Panc1 (cell line): ENCODE measurements around the gene TNIP1. TPM values are rescaled to one million over a fixed set of nuclear protein-coding genes. Genes with fewer than 3 reads are reported as not detected.

Source experiments
- ATAC-seq: fragments of 200-7000 bp; cut with Tn5 transposase; 2 replicates; pipeline ENCODE4 v1.9.1; 2020; ENCODE audit warnings: mild to moderate bottlenecking, moderate library complexity
- BruUV-seq: library from RNA; stranded (reverse); fragments of 400-500 nt; replicated peaks from 2 replicates; lab custom pipeline; 2021; lab: Mats Ljungman, UMichigan
- CTCF ChIA-PET: fragments of 300-600 bp; sonication (Branson Sonifier 250); formaldehyde crosslinking; loops from one replicate; lab custom pipeline; 2022; ENCODE audit warnings: antibody characterized with exemption; lab: Charles Lee
- POLR2A ChIA-PET: fragments of 300-600 bp; sonication (Branson Sonifier 250); formaldehyde crosslinking; loops from one replicate; lab custom pipeline; 2022; ENCODE audit warnings: antibody characterized with exemption; lab: Charles Lee
- DNase-seq: peaks from one replicate; pipeline ENCODE4 v3.0.0-alpha.2; 2010; ENCODE audit warnings: low read depth, low spot score
- H3K27ac ChIP-seq: 2 replicates; pipeline ENCODE4 v1.5.1; 2011; ENCODE audit warnings: mild to moderate bottlenecking, low read length, inconsistent platforms
- H3K27me3 ChIP-seq: fragments of 200-500 bp; sonication (Bioruptor generic); 2 replicates; pipeline ENCODE4 v1.6.0; 2014; ENCODE audit warnings: low read length, inconsistent platforms; ENCODE audit not compliant: control insufficient read depth, insufficient read depth
- H3K36me3 ChIP-seq: fragments of 200-500 bp; sonication (Bioruptor generic); 2 replicates; pipeline ENCODE4 v1.5.1; 2014; ENCODE audit warnings: inconsistent platforms, mild to moderate bottlenecking, low read length, moderate library complexity; ENCODE audit not compliant: control insufficient read depth, insufficient read depth
- H3K4me1 ChIP-seq: 2 replicates; pipeline ENCODE4 v1.5.1; 2011; ENCODE audit warnings: inconsistent platforms, mild to moderate bottlenecking, low read length, moderate library complexity; ENCODE audit not compliant: control insufficient read depth, insufficient read depth
- H3K4me3 ChIP-seq, 2 experiments: 2 replicates each; pipeline ENCODE4 v1.5.1; 2011 to 2012; ENCODE audit warnings: low read depth in 2 of 2, low read length in 2 of 2, mild to moderate bottlenecking in 2 of 2, inconsistent platforms in 1 of 2, moderate library complexity in 1 of 2
- H3K9me3 ChIP-seq: fragments of 200-500 bp; sonication (Bioruptor generic); 2 replicates; pipeline ENCODE4 v1.5.1; 2014; ENCODE audit warnings: low read depth, mild to moderate bottlenecking, inconsistent platforms, low read length, moderate library complexity; ENCODE audit not compliant: control insufficient read depth, insufficient read depth
- POLR2AphosphoS5 ChIP-seq: IDR thresholded peaks from 2 replicates; pipeline ENCODE4 v1.6.1; 2012; ENCODE audit warnings: mild to moderate bottlenecking, low read depth, low read length, moderate library complexity
- SIN3A ChIP-seq: IDR thresholded peaks from 2 replicates; pipeline ENCODE4 v1.6.1; 2012; ENCODE audit warnings: low read depth, mild to moderate bottlenecking, low read length, moderate library complexity, borderline replicate concordance; ENCODE audit not compliant: insufficient read depth
- TCF7L2 ChIP-seq: IDR thresholded peaks from 2 replicates; pipeline ENCODE4 v1.6.1; 2011; ENCODE audit warnings: mild to moderate bottlenecking, low read depth, low read length, inconsistent platforms
- in situ Hi-C: cut with HindIII; loops from 2 replicates; pipeline ENCODE4 v1.10.0; 2016; ENCODE audit warnings: low sequenced_read_pairs, low pct_unique_long_range_greater_than_20kb
- intact Hi-C: fragments of 100-400 bp; cut with micrococcal nuclease; formaldehyde crosslinking; loops from one replicate; pipeline ENCODE4 v1.10.0; 2022; ENCODE audit not compliant: unreplicated experiment
- total RNA-seq: library from RNA; stranded (reverse); gene quantifications from one replicate; pipeline ENCODE4 v1.2.1, GENCODE V29; 2021; ENCODE audit not compliant: unreplicated experiment
- TF ChIP-seq, protein P1 (sequence below), 2 experiments: IDR thresholded peaks; 2 replicates each; pipeline ENCODE4 v1.6.1; 2011 to 2012; ENCODE audit warnings: low read depth in 2 of 2, control low read depth in 1 of 2, low read length in 1 of 2, mild to moderate bottlenecking in 1 of 2, moderate library complexity in 1 of 2; ENCODE audit not compliant: insufficient read depth in 1 of 2
- TF ChIP-seq, protein P2 (sequence below): fragments of 450-650 bp; IDR thresholded peaks from 2 replicates; pipeline ENCODE4 v1.5.1; 2017; ENCODE audit warnings: mild to moderate bottlenecking

The TNIP1 gene
- total RNA-seq, 1 experiment from 2014 or later, result 81.9 TPM

DNA sequence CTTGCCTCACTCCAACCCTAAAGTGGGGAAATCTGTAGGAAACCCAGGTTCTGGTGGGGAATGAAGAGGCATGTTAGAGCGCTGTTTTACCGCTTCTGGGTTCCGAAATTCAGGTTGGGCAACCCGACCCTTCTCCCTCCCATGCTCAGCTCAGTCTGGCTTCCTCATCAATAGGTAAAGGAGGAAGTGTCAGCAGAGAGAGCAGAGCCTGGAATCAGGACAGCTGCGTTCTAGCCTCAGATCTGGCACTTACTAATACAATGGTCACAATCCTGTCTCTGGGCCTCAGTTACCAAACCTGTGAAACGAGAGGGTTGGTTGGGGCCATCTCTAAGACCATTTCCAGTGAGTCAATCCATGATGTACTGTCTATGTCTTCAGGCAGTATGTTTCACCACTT is 16.2 kb upstream of the TNIP1 start:
- no peak for ATAC-seq

GRCh38 chr5:151096001-151096373 is 15.2 kb upstream of the TNIP1 start:
- no peak overlapping the region for H3K4me3 ChIP-seq
- no peaks in the 10 kb centered on the region for H3K9me3 ChIP-seq
- intact Hi-C loops (no loop called here), in situ Hi-C loops (no loop called here)
- ChIA-PET POLR2A (no interaction called here), CTCF (no interaction called here)
- DNase-seq (no peak), ATAC-seq (no peak)
- H3K36me3 ChIP-seq, result no peaks in the 10 kb centered on the region
- BruUV-seq, result no TSS peak
- H3K27me3 ChIP-seq, result no peaks in the 10 kb centered on the region
- peaks cover 9% of the 10 kb centered on the region; the same call in 1 of the 2 replicates for H3K4me1 ChIP-seq
- TF ChIP-seq SIN3A, result no peak
- no peak for TF ChIP-seq POLR2AphosphoS5
- TF ChIP-seq, protein P1, sequence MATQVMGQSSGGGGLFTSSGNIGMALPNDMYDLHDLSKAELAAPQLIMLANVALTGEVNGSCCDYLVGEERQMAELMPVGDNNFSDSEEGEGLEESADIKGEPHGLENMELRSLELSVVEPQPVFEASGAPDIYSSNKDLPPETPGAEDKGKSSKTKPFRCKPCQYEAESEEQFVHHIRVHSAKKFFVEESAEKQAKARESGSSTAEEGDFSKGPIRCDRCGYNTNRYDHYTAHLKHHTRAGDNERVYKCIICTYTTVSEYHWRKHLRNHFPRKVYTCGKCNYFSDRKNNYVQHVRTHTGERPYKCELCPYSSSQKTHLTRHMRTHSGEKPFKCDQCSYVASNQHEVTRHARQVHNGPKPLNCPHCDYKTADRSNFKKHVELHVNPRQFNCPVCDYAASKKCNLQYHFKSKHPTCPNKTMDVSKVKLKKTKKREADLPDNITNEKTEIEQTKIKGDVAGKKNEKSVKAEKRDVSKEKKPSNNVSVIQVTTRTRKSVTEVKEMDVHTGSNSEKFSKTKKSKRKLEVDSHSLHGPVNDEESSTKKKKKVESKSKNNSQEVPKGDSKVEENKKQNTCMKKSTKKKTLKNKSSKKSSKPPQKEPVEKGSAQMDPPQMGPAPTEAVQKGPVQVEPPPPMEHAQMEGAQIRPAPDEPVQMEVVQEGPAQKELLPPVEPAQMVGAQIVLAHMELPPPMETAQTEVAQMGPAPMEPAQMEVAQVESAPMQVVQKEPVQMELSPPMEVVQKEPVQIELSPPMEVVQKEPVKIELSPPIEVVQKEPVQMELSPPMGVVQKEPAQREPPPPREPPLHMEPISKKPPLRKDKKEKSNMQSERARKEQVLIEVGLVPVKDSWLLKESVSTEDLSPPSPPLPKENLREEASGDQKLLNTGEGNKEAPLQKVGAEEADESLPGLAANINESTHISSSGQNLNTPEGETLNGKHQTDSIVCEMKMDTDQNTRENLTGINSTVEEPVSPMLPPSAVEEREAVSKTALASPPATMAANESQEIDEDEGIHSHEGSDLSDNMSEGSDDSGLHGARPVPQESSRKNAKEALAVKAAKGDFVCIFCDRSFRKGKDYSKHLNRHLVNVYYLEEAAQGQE (IDR thresholded peaks at IDR 0.05; ENCODE audit: insufficient read depth in 1 of 2, low read depth in 2 of 2, low read length in 1 of 2), result no peak
- TF ChIP-seq TCF7L2, result no peak
- TF ChIP-seq, protein P2, sequence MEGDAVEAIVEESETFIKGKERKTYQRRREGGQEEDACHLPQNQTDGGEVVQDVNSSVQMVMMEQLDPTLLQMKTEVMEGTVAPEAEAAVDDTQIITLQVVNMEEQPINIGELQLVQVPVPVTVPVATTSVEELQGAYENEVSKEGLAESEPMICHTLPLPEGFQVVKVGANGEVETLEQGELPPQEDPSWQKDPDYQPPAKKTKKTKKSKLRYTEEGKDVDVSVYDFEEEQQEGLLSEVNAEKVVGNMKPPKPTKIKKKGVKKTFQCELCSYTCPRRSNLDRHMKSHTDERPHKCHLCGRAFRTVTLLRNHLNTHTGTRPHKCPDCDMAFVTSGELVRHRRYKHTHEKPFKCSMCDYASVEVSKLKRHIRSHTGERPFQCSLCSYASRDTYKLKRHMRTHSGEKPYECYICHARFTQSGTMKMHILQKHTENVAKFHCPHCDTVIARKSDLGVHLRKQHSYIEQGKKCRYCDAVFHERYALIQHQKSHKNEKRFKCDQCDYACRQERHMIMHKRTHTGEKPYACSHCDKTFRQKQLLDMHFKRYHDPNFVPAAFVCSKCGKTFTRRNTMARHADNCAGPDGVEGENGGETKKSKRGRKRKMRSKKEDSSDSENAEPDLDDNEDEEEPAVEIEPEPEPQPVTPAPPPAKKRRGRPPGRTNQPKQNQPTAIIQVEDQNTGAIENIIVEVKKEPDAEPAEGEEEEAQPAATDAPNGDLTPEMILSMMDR, result no peak
- no peak overlapping the region for H3K27ac ChIP-seq

More for the DNA sequence above, 16.2 kb upstream of the TNIP1 start:
- TF ChIP-seq, protein P2, result no peak
- TF ChIP-seq SIN3A (no peak), TCF7L2 (no peak), POLR2AphosphoS5 (no peak)
- TF ChIP-seq, protein P1 (IDR thresholded peaks at IDR 0.05; ENCODE audit: insufficient read depth in 1 of 2, low read depth in 2 of 2, low read length in 1 of 2), result no peak
- no peaks in the 10 kb centered on the region for H3K9me3 ChIP-seq
- peaks cover 9% of the 10 kb centered on the region; the same call in 1 of the 2 replicates for H3K4me1 ChIP-seq
- no peak overlapping the region for H3K4me3 ChIP-seq
- no TSS peak for BruUV-seq
- POLR2A ChIA-PET, result interaction anchor here (0.7 kb wide), 1 partner anchor 16 kb away, joined by 3 read pairs; no protein-coding TSS in a partner anchor
- no peak for DNase-seq
- in situ Hi-C loops, result no loop called here
- no peak overlapping the region for H3K27ac ChIP-seq
- intact Hi-C loops, result no loop called here
- CTCF ChIA-PET, result no interaction called here
- no peaks in the 10 kb centered on the region for H3K27me3 ChIP-seq
- no peaks in the 10 kb centered on the region for H3K36me3 ChIP-seq
